Ovary (tissue), 9 donors: ENCODE results near the gene GGACT. TPM values are rescaled to one million over a fixed set of nuclear protein-coding genes. Genes with fewer than 3 reads are reported as not detected.

ENCODE experiments used
- DNase-seq, 5 donors: peaks; one replicate each; pipeline ENCODE4 v3.0.0-alpha.2; 2019 to 2020
- H3K27ac ChIP-seq, 2 donors: fragments of 200-600 bp; one replicate each; pipeline versions ENCODE4 v1.5.1 to v1.8.0; 2019 to 2022
- H3K27me3 ChIP-seq: fragments of 200-600 bp; one replicate; pipeline ENCODE4 v1.8.0; 2022
- H3K36me3 ChIP-seq: fragments of 200-600 bp; sonication (generic); one replicate; pipeline ENCODE4 v1.5.1; 2019
- H3K4me1 ChIP-seq: one replicate; pipeline ENCODE4 v1.8.1; 2013; ENCODE audit warnings: mild to moderate bottlenecking, moderate library complexity; ENCODE audit not compliant: insufficient read depth
- H3K4me3 ChIP-seq: fragments of 200-600 bp; sonication (generic); one replicate; pipeline ENCODE4 v1.5.1; 2017
- H3K9me3 ChIP-seq, 2 donors: fragments of 200-600 bp in 1 of 2; sonication (generic) in 1 of 2; one replicate each; pipeline versions ENCODE4 v1.5.1 to v1.8.1; 2013 to 2019; ENCODE audit warnings: mild to moderate bottlenecking in 1 of 2, moderate library complexity in 1 of 2
- CTCF ChIP-seq, 3 donors: fragments of 450-650 bp in 2 of 3; fragments of 200-600 bp in 1 of 3; IDR thresholded peaks; one replicate each; pipeline versions ENCODE4 v1.5.1 to v1.8.0; 2016 to 2022; ENCODE audit warnings: antibody characterized with exemption in 3 of 3, mild to moderate bottlenecking in 1 of 3
- EP300 ChIP-seq: sonication (generic); formaldehyde crosslinking; IDR thresholded peaks from one replicate; pipeline ENCODE4 v1.6.1; 2017; ENCODE audit warnings: antibody characterized with exemption
- POLR2A ChIP-seq: fragments of 450-650 bp; IDR thresholded peaks from one replicate; pipeline ENCODE4 v1.6.1; 2017; ENCODE audit warnings: antibody characterized with exemption, mild to moderate bottlenecking, moderate library complexity
- WGBS, 3 donors: extraction: QIAGEN DNeasy Blood & Tissue Kit in 1 of 3; methylation state at CpG; one replicate each; pipeline versions ENCODE4 v1.1.5 to v1.1.7; 2013 to 2017; 5-methylcytosine and 5-hydroxymethylcytosine counted together
- intact Hi-C, 4 donors: fragments of 100-400 bp; cut with DNase I; formaldehyde crosslinking; loops; one replicate each; pipeline versions ENCODE4 v1.11.0 to v1.15.1; 2022 to 2023
- polyA plus RNA-seq, 2 donors: library from polyadenylated mRNA; stranded (reverse); fragments of 200-250 nt in 1 of 2; fragments of 350-450 nt in 1 of 2; fragmentation: Illumina TruSeq in 1 of 2; extraction: RNeasy Lipid Tissue Mini Kit (QIAGEN cat#74804) in 1 of 2; gene quantifications; one replicate each; pipeline ENCODE4 v1.2.3, GENCODE V29; 2013 to 2014
- total RNA-seq, 7 donors: library from RNA; depleted of rRNA in 2 of 7; stranded (reverse); fragments of >200 nt in 2 of 7; fragmentation: NEBNext Ultra II Directional in 3 of 7; extraction: Animal tissue kit (Norgen Biotek cat#: 25700) in 3 of 7; gene quantifications; one replicate each; pipeline versions ENCODE4 v1.1.0 to v1.2.4, GENCODE V29; 2016 to 2023
- donor health status: DM: no; HTN: no; CAD: no; lungs with moderate emphysema.
- donor health status: DM: no; HTN: no; CAD: no.
- donor health status: Bipolar disorder and iron deficiency.
- donor health status: DM: yes; HTN: yes; CAD: no.
- donor health status: DM: no; HTN: no; CAD: no.
- donor health status: DM: yes; HTN: yes; CAD: no.

Gene GGACT
- total and polyA plus RNA-seq, 9 donors: 1.8 to 7.4 (median 2.7) TPM

- H3K27ac ChIP-seq: no peak overlapping the region
- WGBS, 3 donors: 25 to 62% (median 30%) methylated on average over 9 of the region's 9 CpGs
- peaks cover 9% of the 10 kb centered on the region for H3K4me1 ChIP-seq
- TF ChIP-seq CTCF (IDR thresholded peaks at IDR 0.05) (no peak), EP300 (no peak), POLR2A (no peak)
- no peaks in the 10 kb centered on the region for H3K9me3 ChIP-seq
- no peaks in the 10 kb centered on the region for H3K36me3 ChIP-seq
- DNase-seq: peak in 1 of 5 donors; percentile 28
- intact Hi-C loops: no loop called here
- H3K27me3 ChIP-seq: no peaks in the 10 kb centered on the region
- no peak overlapping the region for H3K4me3 ChIP-seq
Observed at GRCh38 chr13:100547791-100548201, 40.8 kb downstream of the GGACT start.

GRCh38 chr13:100546713-100547405 is 41.7 kb downstream of the GGACT start:
- Histone ChIP-seq H3K4me1 (peaks cover 9% of the 10 kb centered on the region), H3K27me3 (no peaks in the 10 kb centered on the region), H3K4me3 (no peak overlapping the region), H3K9me3 (no peaks in the 10 kb centered on the region), H3K36me3 (no peaks in the 10 kb centered on the region), H3K27ac (no peak overlapping the region)
- intact Hi-C loops: no loop called here
- WGBS, 3 donors: 95 to 99% (median 96%) methylated on average over 21 of the region's 21 CpGs
- no peak for TF ChIP-seq EP300
- no peak for DNase-seq

- 94 to 97% (median 95%) methylated on average over 4 of the region's 4 CpGs for WGBS, 3 donors
- Histone ChIP-seq H3K36me3 (no peaks in the 10 kb centered on the region), H3K4me1 (peaks cover 9% of the 10 kb centered on the region), H3K27me3 (no peaks in the 10 kb centered on the region), H3K9me3 (no peaks in the 10 kb centered on the region), H3K4me3 (no peak overlapping the region), H3K27ac (no peak overlapping the region)
- intact Hi-C loops: no loop called here
- TF ChIP-seq EP300 (no peak), POLR2A (no peak), CTCF (IDR thresholded peaks at IDR 0.05) (no peak)
- no peak for DNase-seq
Observed at GRCh38 chr13:100545684-100546061, 42.9 kb downstream of the GGACT start.

- Histone ChIP-seq H3K27me3 (no peaks in the 10 kb centered on the region), H3K4me1 (peaks cover 9% of the 10 kb centered on the region), H3K9me3 (no peaks in the 10 kb centered on the region), H3K36me3 (no peaks in the 10 kb centered on the region), H3K27ac (no peak overlapping the region), H3K4me3 (no peak overlapping the region)
- TF ChIP-seq POLR2A: no peak
- TF ChIP-seq EP300: no peak
- no peak for TF ChIP-seq CTCF (IDR thresholded peaks at IDR 0.05)
- intact Hi-C loops: no loop called here
- 89 to 92% (median 90%) methylated on average over 21 to 22 of the region's 22 CpGs for WGBS, 3 donors
- DNase-seq: no peak
Observed at GRCh38 chr13:100544866-100545683, 43.5 kb downstream of the GGACT start.
